GM18526 (cell line): ENCODE results near the gene ESYT1.
A peak's percentile ranks its signal among the peaks of the same experiment; 100 is the strongest.

Experiments
- POLR2A ChIP-seq: IDR thresholded peaks from 3 replicates; pipeline ENCODE4 v1.6.1; 2011; ENCODE audit not compliant: insufficient read length; ENCODE audit errors: extremely low read depth

ESYT1 gene

GRCh38 chr12:56188131-56188777 is 60.2 kb downstream of the ESYT1 start:
- TF ChIP-seq POLR2A: no peak

GRCh38 chr12:56188778-56189098 is 60.7 kb downstream of the ESYT1 start:
- no peak for TF ChIP-seq POLR2A

- TF ChIP-seq POLR2A: peak; percentile 32
Measured at GRCh38 chr12:56189099-56189917, 61.2 kb downstream of the ESYT1 start, which contains the start of gene SMARCC2. SMARCC2 (minus strand) TSS chr12:56189483; CDS start chr12:56189461, 22 bp downstream.

GRCh38 chr12:56189918-56190694 is 62.0 kb downstream of the ESYT1 start:
- no peak for TF ChIP-seq POLR2A

GRCh38 chr12:56190695-56191155 is 62.7 kb downstream of the ESYT1 start:
- no peak for TF ChIP-seq POLR2A

- no peak for TF ChIP-seq POLR2A
Measured at GRCh38 chr12:56192582-56192981, 64.5 kb downstream of the ESYT1 start.

- no peak for TF ChIP-seq POLR2A
Measured at GRCh38 chr12:56193025-56193578, 65.0 kb downstream of the ESYT1 start.
